T-helper 2 cell treated with Interferon-gamma antibody and Interleukin-4, amounts not matched to agents 5 μg/mL and 100 μg/mL, for 36 hours (primary cell): Measurements from ENCODE around the gene PLPP3.

Experiments used
- DNase-seq: peaks from one replicate; pipeline ENCODE4 v3.0.0; 2021; ENCODE audit warnings: low spot score
- H3K27ac Mint-ChIP-seq: one replicate; pipeline ENCODE4 v1.8.0; 2021; ENCODE audit warnings: mild to moderate bottlenecking, mixed read lengths
- H3K27me3 Mint-ChIP-seq: one replicate; pipeline ENCODE4 v1.8.0; 2021; ENCODE audit warnings: low read depth, mixed read lengths
- H3K36me3 Mint-ChIP-seq: one replicate; pipeline ENCODE4 v1.8.0; 2021; ENCODE audit warnings: low read depth, mixed read lengths
- H3K4me1 Mint-ChIP-seq: one replicate; pipeline ENCODE4 v1.8.0; 2021; ENCODE audit warnings: low read depth, mixed read lengths
- H3K4me3 Mint-ChIP-seq: one replicate; pipeline ENCODE4 v1.8.0; 2022; ENCODE audit warnings: mild to moderate bottlenecking, moderate library complexity, mixed read lengths
- H3K9me3 Mint-ChIP-seq: one replicate; pipeline ENCODE4 v1.8.0; 2021; ENCODE audit warnings: mixed read lengths

PLPP3 gene

GRCh38 chr1:56473582-56474270 lies 105.6 kb downstream of the PLPP3 start:
- Mint-ChIP-seq H3K27ac (no peak overlapping the region), H3K4me1 (no peaks in the 10 kb centered on the region), H3K4me3 (no peak overlapping the region), H3K9me3 (no peaks in the 10 kb centered on the region), H3K36me3 (no peaks in the 10 kb centered on the region), H3K27me3 (peaks cover 27% of the 10 kb centered on the region)
- no peak for DNase-seq

GRCh38 chr1:56472860-56473259 lies 106.5 kb downstream of the PLPP3 start:
- no peaks in the 10 kb centered on the region for H3K4me1 Mint-ChIP-seq
- H3K36me3 Mint-ChIP-seq, result no peaks in the 10 kb centered on the region
- H3K27ac Mint-ChIP-seq, result no peak overlapping the region
- H3K27me3 Mint-ChIP-seq, result peaks cover 21% of the 10 kb centered on the region
- DNase-seq, result no peak
- H3K4me3 Mint-ChIP-seq, result no peak overlapping the region
- H3K9me3 Mint-ChIP-seq, result no peaks in the 10 kb centered on the region

- H3K27ac Mint-ChIP-seq, result no peak overlapping the region
- no peaks in the 10 kb centered on the region for H3K9me3 Mint-ChIP-seq
- H3K27me3 Mint-ChIP-seq, result peaks cover 5% of the 10 kb centered on the region
- no peak overlapping the region for H3K4me3 Mint-ChIP-seq
- no peaks in the 10 kb centered on the region for H3K4me1 Mint-ChIP-seq
- H3K36me3 Mint-ChIP-seq, result no peaks in the 10 kb centered on the region
- no peak for DNase-seq
Observed at GRCh38 chr1:56469640-56470371, 109.6 kb downstream of the PLPP3 start.

GRCh38 chr1:56468518-56468917 lies 110.8 kb downstream of the PLPP3 start:
- peaks cover 5% of the 10 kb centered on the region for H3K27me3 Mint-ChIP-seq
- H3K27ac Mint-ChIP-seq, result no peak overlapping the region
- no peaks in the 10 kb centered on the region for H3K36me3 Mint-ChIP-seq
- no peaks in the 10 kb centered on the region for H3K4me1 Mint-ChIP-seq
- H3K9me3 Mint-ChIP-seq, result no peaks in the 10 kb centered on the region
- H3K4me3 Mint-ChIP-seq, result no peak overlapping the region
- DNase-seq, result no peak

- H3K4me3 Mint-ChIP-seq, result no peak overlapping the region
- no peak overlapping the region for H3K27ac Mint-ChIP-seq
- no peak for DNase-seq
- no peaks in the 10 kb centered on the region for H3K9me3 Mint-ChIP-seq
- peaks cover 5% of the 10 kb centered on the region for H3K27me3 Mint-ChIP-seq
- H3K4me1 Mint-ChIP-seq, result no peaks in the 10 kb centered on the region
- H3K36me3 Mint-ChIP-seq, result no peaks in the 10 kb centered on the region
Observed at GRCh38 chr1:56466538-56466937, 112.8 kb downstream of the PLPP3 start.

- Mint-ChIP-seq H3K36me3 (no peaks in the 10 kb centered on the region), H3K27me3 (no peaks in the 10 kb centered on the region), H3K27ac (no peak overlapping the region), H3K4me3 (no peak overlapping the region), H3K4me1 (no peaks in the 10 kb centered on the region), H3K9me3 (no peaks in the 10 kb centered on the region)
- DNase-seq, result no peak
Observed at GRCh38 chr1:56464294-56464693, 115.1 kb downstream of the PLPP3 start.

- Mint-ChIP-seq H3K36me3 (no peaks in the 10 kb centered on the region), H3K9me3 (no peaks in the 10 kb centered on the region), H3K27me3 (no peaks in the 10 kb centered on the region), H3K27ac (no peak overlapping the region), H3K4me1 (no peaks in the 10 kb centered on the region), H3K4me3 (no peak overlapping the region)
- DNase-seq, result no peak
Observed at GRCh38 chr1:56463376-56463775, 116.0 kb downstream of the PLPP3 start.

GRCh38 chr1:56462209-56462608 lies 117.2 kb downstream of the PLPP3 start:
- no peak overlapping the region for H3K27ac Mint-ChIP-seq
- no peaks in the 10 kb centered on the region for H3K27me3 Mint-ChIP-seq
- DNase-seq, result no peak
- H3K36me3 Mint-ChIP-seq, result no peaks in the 10 kb centered on the region
- H3K9me3 Mint-ChIP-seq, result no peaks in the 10 kb centered on the region
- H3K4me3 Mint-ChIP-seq, result no peak overlapping the region
- H3K4me1 Mint-ChIP-seq, result no peaks in the 10 kb centered on the region

GRCh38 chr1:56461158-56462127 lies 117.9 kb downstream of the PLPP3 start:
- H3K4me1 Mint-ChIP-seq, result no peaks in the 10 kb centered on the region
- DNase-seq, result no peak
- H3K9me3 Mint-ChIP-seq, result no peaks in the 10 kb centered on the region
- H3K36me3 Mint-ChIP-seq, result no peaks in the 10 kb centered on the region
- H3K4me3 Mint-ChIP-seq, result no peak overlapping the region
- H3K27ac Mint-ChIP-seq, result no peak overlapping the region
- H3K27me3 Mint-ChIP-seq, result no peaks in the 10 kb centered on the region

GRCh38 chr1:56459260-56459659 lies 120.1 kb downstream of the PLPP3 start:
- Mint-ChIP-seq H3K9me3 (no peaks in the 10 kb centered on the region), H3K27me3 (no peaks in the 10 kb centered on the region)

GRCh38 chr1:56457756-56458375 lies 121.5 kb downstream of the PLPP3 start:
- H3K27me3 Mint-ChIP-seq, result no peaks in the 10 kb centered on the region
- no peaks in the 10 kb centered on the region for H3K4me1 Mint-ChIP-seq
- DNase-seq, result no peak
- no peaks in the 10 kb centered on the region for H3K36me3 Mint-ChIP-seq
- H3K27ac Mint-ChIP-seq, result no peak overlapping the region
- H3K4me3 Mint-ChIP-seq, result no peak overlapping the region
- no peaks in the 10 kb centered on the region for H3K9me3 Mint-ChIP-seq

More at GRCh38 chr1:56459260-56459659, 120.1 kb downstream of the PLPP3 start:
- Mint-ChIP-seq H3K4me3 (no peak overlapping the region), H3K27ac (no peak overlapping the region), H3K4me1 (no peaks in the 10 kb centered on the region), H3K36me3 (no peaks in the 10 kb centered on the region)
- no peak for DNase-seq

- DNase-seq, result no peak
- H3K27ac Mint-ChIP-seq, result no peak overlapping the region
- no peaks in the 10 kb centered on the region for H3K4me1 Mint-ChIP-seq
- H3K36me3 Mint-ChIP-seq, result no peaks in the 10 kb centered on the region
- H3K9me3 Mint-ChIP-seq, result no peaks in the 10 kb centered on the region
- no peaks in the 10 kb centered on the region for H3K27me3 Mint-ChIP-seq
- H3K4me3 Mint-ChIP-seq, result no peak overlapping the region
Observed at GRCh38 chr1:56456435-56457101, 122.8 kb downstream of the PLPP3 start.

GRCh38 chr1:56453417-56454078 lies 125.8 kb downstream of the PLPP3 start:
- Mint-ChIP-seq H3K4me3 (no peak overlapping the region), H3K9me3 (no peaks in the 10 kb centered on the region), H3K27me3 (no peaks in the 10 kb centered on the region), H3K4me1 (no peaks in the 10 kb centered on the region), H3K27ac (no peak overlapping the region), H3K36me3 (no peaks in the 10 kb centered on the region)
- DNase-seq, result no peak
